GM19438 (cell line): ENCODE measurements around the gene XYLT2.
A peak's percentile ranks its signal among the peaks of the same experiment; 100 is the strongest.
"Not testable (repeated sequence)": the region's sequence is repeated elsewhere in the genome, so short reads cannot be mapped to it uniquely, and the experiment has no call there.

Experiments
- ATAC-seq: cut with Tn5 transposase; IDR thresholded peaks from one replicate; pipeline ENCODE4 v1.9.1; 2021; ENCODE audit warnings: low read depth; ENCODE audit not compliant: unreplicated experiment

XYLT2 gene

DNA sequence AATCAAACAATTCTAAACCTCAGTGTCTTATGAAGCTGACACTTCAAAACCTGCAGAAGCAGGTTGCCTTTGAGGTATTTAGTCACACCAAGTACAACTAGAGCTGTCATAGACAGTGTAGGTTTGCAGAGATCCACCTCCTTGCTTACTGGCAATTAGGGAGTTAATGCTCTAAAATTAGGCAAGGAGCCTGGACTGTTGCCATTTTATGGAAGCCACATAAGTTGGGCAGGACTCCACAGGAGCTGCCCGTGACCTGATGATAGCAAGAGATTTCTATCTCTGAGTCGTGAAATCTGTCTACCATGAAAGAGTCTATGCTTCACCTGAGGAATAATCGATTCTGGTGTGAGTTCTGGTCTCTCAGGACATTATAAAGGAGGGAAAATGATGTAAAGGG, 36.0 kb downstream of the XYLT2 start:
- no peak for ATAC-seq

DNA sequence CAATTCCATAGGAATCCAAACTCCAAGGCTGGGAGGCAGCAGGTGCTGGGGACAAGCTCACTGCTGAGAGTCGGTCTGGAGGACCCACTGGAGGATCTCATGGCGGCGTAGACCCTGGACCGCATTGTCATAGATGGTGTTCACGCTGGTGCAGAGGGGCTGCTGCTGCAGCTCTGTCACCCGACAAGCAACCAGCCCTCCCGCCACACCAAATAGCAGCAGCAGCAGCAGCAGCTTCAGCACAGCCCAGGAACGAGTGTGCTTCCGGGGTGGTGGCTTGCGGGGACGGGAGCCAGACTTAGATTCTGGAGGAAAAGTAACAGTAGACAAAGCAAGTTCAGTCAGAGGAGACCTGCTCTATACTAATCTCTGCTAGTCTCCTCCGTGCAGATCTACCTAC, 37.0 kb downstream of the XYLT2 start:
- no peak for ATAC-seq

DNA sequence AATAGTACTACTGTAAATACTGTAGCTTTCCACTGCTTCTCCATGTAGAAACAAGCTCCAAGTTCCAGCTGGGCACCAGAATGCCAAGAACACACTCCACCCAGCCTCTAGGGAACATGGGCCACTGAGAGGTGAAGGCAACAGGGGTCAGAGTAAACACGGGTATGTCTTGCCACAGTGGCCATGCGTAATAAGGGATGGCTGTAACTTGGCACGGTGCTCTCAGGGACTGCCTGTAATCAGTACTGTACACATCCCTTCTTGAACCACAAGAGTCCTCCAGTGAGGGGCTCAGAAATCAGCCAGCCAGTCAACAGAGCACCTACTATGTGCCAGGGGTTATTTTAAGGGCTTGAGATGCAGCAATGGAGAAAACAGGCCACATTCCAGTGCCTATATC, 40.6 kb downstream of the XYLT2 start:
- ATAC-seq: no peak

DNA sequence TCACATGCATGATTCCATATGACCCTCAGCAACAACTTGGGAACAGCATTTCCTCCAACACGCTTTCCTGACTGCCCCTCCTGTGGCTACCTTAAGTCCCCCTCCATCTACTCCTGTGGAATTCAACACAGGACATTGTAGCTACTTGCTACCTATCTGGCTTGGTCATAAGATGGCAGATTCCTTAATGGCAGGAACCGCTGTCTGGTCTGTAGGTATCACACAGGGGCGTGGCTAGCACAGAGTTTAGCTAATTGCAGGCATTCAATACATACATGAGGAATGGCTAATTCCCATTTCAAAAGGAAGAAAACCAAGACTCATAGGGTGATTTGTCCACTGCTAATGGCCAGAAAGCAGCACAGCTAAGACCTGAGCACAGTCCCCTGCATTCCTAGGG, 42.8 kb downstream of the XYLT2 start:
- no peak for ATAC-seq

DNA sequence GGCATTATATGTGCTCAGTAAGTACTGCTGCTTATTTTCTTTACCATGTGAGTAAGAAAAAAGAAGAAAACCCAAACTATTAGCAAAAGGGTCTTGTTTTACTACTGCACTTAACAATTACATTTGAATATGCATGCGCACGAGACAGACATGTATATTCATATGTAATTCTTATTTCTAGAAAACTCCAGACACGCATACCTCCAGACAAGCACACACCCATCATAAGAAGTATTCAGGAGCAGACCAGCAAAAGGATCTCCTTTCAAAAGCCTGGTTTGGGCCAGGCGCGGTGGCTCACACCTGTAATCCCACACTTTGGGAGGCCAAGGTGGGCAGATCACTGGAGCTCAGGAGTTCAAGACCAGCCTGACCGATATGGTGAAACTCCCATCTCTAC, 43.6 kb downstream of the XYLT2 start:
- no peak for ATAC-seq

GRCh38 chr17:50392621-50393020, 46.7 kb downstream of the XYLT2 start:
- no peak for ATAC-seq

DNA sequence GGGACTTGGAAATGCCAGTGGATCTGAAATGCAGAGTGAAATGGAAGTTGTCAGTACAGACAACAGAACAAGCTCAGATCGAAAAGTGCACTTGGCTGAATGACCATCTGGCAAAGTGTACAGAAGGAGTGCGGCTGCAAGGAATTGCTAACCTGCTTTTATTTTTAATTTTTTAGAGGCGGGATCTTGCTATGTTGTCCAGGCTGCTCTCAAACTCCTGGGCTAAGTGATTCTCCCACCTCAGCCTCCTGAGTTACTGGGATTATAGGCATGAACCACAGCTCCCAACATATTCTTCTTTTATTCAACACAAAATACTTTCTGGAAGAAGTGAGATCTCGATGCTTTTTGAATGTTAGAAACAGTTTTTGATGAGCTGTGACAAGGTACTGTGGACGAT, 47.8 kb downstream of the XYLT2 start:
- no peak for ATAC-seq

DNA sequence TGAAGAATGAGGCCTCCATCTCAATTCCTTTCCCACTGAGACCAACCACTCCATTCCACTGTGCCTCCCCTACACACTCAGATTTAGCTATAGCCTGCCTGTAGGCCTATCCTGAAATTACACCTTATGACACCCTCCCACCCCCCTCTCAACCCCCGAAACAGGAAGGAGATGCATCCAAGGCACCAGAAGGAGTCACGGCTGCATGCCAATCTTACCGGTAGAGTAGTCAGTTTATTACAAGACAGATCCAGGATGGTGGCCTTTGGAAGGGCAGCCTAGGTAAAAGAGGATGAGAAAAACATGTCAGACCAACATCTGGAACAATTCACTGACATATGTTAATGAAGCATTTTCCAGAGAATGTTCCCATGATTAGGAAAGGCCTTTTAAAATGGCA, 48.8 kb downstream of the XYLT2 start:
- ATAC-seq: no peak

GRCh38 chr17:50396261-50397110, 50.6 kb downstream of the XYLT2 start:
- ATAC-seq: no peak

DNA sequence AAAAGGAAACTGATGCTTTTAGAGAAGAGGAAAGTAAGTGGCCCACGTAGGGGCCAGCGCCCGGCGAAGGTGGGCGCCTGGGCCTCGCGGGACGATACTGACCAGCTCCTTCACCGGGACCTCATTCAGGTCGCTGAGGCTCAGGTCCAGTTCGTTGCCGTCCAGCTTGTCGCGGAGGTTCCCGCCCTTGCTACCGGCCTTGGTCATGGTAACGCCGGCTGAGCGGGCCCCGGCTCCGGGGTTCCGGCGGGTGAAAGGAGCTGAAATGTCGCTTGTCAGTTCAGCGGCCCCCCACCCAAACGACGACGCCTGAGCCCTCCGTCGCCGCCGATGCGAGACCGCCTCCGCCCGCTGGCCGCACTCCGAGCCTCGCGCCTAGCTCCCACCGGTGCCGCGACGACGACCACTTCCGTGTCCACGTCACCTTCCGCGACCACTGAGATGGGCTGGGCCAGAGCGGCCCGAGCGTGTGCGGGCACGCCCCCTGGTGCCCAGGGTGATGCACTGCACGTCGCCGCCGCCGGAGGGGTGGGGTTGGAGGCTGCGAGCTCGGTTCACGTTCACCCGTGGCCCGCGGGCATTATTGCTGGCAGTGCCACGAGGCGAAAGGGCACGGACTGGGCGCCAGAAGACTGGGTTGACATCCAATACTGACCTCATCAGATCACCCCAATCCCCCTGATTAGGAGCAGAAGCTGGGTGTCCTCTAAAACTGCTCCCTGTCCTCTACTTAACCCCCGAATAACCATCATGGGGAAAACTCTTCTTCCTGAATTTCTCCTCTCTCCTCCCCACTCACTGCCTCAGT, 51.4 kb downstream of the XYLT2 start, which contains the start of gene LRRC59:
Gene LRRC59 (minus strand): TSS at position 413 of the 808 bp plus-strand sequence. CDS start 206 bp downstream, at position 207.
- ATAC-seq: peak; percentile 86

DNA sequence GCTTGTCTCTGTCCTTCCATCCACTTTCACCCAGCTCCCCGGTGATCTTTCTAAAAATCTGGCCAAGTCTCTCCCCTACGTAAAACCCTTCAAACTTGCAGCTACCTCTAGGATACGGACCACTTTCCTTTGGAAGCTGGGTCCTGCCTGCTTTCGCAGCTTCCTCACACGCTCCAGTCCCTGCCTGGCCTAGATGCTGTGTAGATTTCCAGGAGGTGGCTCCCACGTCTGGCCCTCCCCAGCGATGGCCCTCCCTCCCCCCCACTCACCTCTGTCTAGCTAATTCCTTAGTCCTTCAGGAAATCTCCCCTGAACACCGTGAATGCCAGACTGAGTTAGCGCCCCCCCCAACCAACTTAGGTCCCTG, 52.0 kb downstream of the XYLT2 start:
- ATAC-seq: no peak

- not testable (repeated sequence) for ATAC-seq
Observed at GRCh38 chr17:50398672-50399071, 52.7 kb downstream of the XYLT2 start.

GRCh38 chr17:50399591-50399990, 53.7 kb downstream of the XYLT2 start:
- not testable (repeated sequence) for ATAC-seq

GRCh38 chr17:50405351-50405750, 59.4 kb downstream of the XYLT2 start:
- ATAC-seq: not testable (repeated sequence)

DNA sequence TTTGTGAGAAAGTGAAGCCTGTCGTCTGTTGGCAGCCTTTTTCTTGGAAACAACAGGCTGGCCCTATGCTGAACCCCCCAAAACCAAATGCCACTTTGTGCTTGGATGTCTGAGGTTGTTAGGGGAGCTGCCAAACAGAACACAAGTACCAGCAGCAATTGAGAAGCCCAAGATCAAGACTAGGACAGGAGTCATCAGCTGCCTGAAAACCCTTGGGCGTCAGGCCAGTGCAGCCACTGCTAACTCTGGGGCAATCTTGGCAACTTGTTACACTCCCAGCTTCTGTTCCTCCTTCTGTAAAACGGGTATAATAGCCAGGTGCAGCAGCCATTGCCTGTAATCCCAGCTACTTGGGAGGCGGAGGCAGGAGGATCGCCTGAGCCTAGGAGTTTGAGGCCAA, 60.7 kb downstream of the XYLT2 start:
- ATAC-seq: no peak

GRCh38 chr17:50407921-50408320, 62.0 kb downstream of the XYLT2 start:
- no peak for ATAC-seq
